Activated CD8-positive, alpha-beta memory T cell treated with anti-CD3 and anti-CD28 coated beads for 4 hours (primary cell): ENCODE data around the gene ELF2.
A peak's percentile ranks its signal among the peaks of the same experiment; 100 is the strongest.
"Not testable (repeated sequence)": the region's sequence is repeated elsewhere in the genome, so short reads cannot be mapped to it uniquely, and the experiment has no call there.

Experiments used
- DNase-seq, 2 donors: peaks; one replicate each; pipeline ENCODE4 v3.0.0-alpha.2; 2020; ENCODE audit warnings: low read depth in 2 of 2

The ELF2 gene

DNA sequence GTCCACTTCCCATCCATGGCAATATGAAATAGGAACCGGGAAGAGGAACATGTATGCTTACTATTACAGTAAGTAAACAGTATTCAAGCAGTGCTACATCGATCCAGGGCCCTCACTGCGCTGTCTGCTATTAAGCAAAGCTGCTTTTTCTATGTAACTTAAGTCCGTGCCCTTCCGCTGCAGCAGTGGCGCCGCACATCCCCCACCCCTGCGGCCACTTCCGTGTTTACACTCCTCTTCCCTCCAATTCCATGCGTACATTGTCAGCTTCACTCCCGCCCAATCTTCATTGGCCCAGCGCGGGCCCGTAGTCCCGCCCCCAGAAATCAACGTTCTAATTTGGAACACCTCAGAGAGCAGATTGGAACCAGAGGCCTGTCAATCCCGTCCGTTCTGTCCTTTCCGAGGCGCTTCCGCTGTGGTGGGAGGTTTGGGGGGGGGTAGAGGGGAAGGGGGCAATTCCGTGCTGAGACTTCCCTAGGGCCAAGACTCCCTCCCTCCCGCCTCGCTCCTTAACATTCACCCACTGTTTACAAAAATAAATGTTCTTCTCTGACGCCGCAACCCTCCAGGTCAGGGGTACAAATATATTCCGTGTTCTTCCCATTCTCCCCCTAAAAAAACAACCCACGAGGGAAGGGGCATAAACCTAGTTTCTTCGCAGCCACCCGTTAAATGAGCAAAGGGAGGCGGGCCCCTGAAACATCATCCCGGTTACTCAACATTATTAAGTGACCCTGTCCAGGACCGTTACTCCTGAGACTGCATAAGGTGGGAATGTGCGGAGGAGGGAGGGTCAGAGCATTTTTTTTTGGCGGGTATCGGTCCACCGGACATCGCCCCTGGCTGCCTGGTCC is 94.0 kb downstream of the ELF2 start:
- peak; percentile 72 to 81 for DNase-seq

DNA sequence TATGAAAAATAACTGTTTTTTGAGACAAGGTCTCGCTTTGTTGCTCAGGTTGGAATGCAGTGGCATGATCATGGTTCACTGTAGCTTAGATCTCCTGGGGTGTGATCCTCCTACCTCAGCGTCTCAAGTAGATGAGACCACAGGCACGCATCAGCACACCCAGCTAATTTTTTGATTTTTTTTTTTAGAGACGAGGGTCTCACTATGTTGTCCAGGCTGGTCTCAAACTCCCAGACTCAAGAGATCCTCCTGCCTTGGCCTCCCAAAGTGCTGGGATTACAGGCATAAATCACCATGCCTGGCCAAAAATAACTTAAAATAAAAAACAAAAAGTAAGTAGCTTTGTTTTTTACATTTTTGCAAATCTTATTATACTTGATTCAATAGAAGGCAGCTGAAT is 98.1 kb downstream of the ELF2 start:
- no peak for DNase-seq

DNA sequence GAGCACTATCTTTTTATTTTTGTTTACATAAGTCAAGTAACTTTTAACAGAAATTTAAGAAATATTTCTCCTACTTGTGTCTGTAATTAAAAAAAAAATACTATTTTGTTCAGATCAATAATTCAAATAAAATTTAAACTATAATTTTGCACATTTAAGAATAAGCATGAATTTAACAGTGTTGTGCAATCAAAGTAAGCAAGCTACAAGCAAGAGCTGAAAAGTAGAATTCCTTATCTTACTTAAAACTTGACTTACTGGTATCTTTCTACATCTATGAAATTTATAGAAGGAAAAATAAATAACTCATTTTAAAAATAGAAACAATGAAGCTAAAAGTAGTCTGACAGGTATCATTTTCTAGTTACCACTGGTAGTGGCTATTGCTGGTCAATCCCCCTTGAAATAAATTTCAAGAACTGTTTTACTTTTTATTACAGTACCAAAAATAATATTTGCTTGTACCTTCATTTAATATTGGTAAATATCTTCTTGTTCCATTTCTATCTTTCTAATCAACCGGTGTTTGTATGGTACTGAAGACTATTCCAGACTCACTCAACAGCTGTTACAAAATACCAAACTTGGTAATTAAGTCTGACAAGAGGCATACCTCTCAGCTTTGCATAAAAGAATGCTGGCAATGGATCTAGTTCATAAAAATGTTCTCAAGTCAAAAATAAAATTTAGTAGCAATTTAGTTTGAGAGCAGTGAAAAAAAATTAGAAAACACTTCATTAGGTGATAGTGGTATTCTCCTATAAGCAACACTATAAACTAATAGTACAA is 99.3 kb downstream of the ELF2 start:
- no peak for DNase-seq

DNA sequence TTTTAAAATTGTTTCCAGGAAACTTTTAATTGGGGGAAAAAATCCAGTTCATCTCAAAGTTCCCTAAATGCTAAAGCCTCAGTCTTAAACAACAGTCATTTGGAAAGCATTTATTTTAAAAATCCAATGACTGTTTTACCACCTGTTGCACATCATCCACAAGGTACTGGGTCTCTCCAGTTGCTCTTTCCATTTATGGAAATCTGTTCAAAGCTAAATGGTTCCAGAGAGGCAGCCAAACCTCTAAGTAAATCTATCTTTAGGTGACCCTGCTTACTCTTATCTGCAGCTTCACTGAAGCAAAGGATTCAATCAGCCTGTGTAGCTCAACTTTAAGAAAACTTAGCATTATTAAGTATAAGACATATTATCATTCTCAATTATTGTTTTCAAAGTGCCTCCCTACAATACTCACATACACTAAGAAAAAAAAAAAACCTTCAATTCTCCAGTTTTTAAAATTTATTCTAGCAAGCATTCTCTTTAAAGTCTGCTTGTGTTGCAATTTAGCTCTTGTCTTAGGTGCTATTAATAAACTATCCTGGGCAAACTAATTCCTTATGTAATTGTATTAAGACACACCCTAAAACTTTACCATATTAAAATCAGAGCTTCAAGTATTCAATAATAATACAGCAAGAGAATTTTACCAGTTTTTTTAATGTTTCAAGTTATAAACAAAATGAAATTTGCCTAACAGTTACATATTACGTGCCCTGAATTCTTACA is 100.8 kb downstream of the ELF2 start:
- no peak for DNase-seq

DNA sequence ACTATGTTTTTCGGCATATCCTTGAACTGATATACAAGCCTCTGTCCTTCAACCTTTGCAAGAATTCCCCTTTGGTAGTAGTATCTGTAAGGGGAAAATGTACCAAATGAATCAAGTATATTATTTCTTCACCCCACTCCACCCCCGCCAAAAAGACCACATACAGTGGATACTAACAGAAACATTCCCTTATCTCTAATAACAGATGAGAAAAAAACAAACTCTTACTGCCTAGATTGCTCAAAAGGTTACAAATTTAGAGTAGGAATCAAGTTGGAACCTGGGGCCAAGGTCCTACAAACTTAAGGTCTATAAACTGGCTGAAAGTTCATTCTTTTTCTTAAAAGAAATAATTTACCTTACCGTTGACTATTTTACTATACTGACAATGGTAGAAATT is 116.4 kb downstream of the ELF2 start:
- no peak for DNase-seq

DNA sequence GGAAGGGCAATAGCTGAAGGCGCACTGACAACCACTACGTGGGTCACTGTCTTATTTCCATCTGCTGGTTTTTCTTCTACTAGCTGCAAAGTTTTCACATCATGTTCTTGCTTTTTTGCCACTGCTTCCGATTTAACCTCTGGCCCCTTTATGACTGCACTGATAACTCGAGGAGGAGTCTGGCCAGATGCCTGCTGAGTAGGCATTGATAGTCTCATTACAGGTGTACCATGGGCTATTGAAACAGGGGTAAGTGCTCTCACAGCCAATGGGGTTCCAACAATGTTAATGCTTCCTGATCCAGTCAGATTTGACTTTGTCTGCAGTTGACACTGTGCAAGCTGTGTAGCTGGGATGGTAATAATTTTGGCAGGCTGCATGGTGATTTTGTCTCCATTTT is 118.0 kb downstream of the ELF2 start:
- DNase-seq, result not testable (repeated sequence)

DNA sequence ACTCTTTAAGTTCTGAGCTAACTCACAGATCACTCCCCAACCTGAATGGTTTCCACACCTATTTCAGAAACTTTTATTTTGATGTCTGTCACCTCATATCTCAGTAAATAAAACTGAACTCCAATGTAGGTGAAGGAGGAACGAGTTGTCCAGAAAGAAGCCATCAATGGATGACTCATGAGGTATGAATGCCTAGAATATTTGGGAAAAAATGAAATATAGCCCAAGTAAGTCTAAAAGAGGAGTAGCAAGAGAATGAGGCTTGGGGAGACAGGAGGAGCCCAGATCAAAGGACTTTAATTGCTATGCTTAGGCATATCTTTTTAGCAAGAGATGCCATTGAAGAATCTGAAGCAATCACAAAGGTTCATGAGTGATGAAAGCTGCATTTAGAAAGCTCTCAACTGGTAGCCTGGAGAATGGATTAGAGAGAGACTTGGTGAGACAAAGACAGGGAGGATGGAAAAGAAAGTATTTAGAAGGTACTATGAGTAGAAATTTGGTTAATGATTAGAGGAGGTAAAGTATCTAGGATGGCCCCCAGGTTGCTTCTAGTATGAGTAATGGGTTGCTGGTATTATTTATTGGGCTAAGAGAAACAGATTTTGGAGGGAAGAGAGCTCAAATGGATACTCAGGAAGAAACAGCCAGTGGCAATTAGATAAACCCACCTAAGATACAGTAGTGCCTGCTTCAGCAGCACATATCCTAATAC is 122.1 kb downstream of the ELF2 start:
- no peak for DNase-seq

DNA sequence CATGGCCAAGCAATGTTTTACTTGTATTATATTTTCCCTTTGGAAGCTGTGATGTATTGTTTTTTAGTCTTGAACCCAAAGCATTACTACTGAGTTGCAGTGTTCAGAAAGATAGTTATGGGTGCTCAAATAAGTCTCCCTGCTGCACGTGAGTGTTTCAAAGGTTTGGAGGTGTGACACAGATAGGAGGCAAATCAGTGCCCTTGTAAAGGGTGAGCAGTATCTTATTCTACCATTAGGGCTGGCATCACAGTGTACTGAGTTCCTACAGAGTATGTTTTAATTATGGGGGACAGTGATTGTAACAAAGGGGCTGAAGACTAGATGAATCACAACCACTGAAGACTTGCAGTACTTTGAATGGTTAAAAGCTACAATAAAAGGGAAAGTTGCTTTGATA is 123.1 kb downstream of the ELF2 start:
- no peak for DNase-seq

DNA sequence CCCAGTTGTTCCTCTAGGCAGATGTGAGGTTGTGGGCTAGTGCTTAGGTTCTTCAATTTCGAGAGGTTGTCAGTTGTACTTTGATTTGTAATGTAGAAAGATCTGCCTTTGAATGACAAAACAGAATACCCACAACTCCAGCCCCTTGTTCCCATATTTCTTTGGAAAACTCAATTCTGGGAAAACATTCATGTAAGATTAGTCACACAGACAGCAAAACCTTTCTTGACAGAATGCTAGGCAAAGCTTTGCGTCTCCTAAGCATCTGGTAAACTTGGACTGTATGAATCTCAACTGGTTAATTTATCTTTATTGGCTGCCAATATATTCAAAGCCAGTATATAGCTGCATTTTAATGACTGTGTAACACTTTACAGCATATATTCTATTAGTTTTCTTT is 126.6 kb downstream of the ELF2 start:
- DNase-seq, result no peak

DNA sequence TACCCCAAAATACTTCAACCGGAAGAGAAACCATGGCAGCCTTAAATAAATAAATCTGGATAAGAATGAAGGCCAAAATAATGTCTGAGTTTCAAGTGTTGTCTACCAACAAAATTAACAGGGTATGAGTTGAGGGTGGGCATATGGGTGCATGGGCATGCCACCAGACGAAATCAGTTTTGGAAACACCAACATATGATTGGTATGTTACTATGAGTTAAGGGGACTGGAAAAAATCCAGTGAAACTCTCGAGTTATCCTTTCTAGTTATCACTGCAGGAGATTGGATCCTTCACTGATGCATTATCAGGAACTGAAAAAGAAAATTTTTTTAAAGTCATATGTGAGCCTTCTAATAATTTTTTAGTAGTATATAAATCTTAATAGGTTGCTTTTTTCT is 129.0 kb downstream of the ELF2 start:
- no peak for DNase-seq

DNA sequence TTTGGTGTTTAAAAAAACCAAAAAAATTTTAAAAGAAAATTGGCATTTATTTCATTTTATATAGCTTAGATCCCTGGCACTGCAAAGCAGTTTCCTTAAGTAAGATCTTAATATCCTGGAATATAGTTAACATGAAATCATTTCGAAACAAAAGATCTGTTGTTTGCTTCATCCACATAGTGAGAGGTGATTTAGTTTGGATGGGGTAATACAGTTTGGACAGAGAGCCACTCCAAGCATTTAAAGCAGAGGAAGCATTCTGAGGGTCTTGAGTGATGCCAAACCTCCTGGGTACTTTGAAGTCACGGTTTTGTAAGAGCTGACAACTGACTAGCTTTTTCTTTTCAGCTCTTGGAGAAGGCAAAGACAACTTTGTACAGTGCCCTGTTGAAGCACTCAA is 132.7 kb downstream of the ELF2 start:
- no peak for DNase-seq

DNA sequence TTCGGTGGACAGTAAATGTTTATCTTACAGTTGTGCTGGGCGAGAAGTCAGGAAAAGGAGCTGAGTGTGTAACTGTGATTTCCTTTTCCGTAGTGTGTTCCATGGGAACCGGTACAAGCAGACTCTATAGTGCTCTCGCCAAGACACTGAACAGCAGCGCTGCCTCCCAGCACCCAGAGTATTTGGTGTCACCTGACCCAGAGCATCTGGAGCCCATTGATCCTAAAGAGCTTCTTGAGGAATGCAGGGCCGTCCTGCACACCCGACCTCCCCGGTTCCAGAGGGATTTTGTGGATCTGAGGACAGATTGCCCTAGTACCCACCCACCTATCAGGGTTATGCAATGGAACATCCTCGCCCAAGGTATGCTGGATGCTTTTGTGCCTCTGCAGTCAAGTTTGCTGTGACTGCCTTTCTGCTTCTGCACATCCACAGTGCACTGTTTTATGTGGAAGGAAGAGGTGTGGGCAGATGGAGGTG is 134.0 kb downstream of the ELF2 start:
- DNase-seq, result no peak

DNA sequence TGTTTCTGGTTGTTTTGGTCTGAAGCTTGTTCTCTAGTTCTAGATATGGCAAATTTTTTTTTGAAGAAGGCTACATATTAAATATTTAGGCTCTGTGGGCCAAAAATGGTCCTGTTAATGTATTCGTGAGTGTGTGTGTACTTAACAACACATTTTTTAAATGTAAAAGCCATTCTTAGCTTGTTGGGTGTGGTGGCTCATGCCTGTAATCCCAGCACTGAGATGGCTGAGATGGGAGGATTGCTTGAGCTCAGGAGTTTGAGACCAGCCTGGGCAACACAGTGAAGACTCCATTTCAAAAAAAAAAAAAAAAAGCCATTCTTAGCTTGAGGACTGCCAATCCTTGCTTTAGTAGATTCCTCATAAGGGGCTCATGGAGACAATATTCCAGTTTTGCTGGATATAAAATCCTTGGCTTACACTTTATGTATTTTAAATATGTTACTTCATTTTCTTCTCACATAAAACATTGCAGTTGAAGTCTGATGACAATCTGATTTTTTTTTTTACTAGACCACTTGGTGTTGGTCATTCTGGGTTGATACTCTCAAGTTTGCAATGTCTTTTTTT is 138.1 kb downstream of the ELF2 start:
- DNase-seq, result no peak

DNA sequence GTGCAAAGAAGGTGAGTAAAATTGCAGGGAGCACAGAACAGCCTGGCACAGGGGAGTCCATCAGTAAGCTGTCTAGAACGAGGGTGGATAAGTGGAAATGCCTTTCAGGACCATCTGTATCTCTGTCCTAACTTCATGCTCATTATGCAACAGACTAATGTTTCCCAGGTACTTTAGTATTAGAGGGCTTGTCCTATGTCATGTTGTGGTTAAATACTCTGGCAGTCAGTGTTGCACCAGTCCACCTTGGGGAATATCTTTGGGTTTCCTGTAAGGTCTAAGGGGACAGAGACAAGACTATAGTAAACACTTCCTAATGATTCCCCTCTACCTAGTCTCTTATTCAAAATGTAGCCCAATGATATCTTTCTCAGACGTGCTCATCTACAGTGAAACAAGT is 140.1 kb downstream of the ELF2 start:
- no peak for DNase-seq

DNA sequence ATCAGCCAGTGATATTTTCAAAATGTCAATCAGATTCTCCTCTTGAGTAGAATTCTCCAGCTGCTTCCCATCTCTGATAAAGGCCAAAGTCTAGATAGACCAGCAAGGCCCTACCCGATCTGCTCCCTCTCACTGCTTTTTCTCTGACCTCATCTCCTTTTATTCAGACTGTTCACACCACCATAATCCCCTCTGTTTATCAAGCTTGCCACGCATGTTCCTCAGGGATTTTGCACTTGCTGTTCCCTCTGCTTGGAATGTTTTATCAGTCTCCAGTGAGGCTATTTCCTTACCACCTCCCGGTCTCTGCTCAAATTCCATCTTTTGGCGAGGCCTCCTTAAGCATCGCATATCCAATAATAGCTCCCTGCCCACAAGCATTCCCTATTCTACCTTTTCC is 141.4 kb downstream of the ELF2 start:
- no peak for DNase-seq

DNA sequence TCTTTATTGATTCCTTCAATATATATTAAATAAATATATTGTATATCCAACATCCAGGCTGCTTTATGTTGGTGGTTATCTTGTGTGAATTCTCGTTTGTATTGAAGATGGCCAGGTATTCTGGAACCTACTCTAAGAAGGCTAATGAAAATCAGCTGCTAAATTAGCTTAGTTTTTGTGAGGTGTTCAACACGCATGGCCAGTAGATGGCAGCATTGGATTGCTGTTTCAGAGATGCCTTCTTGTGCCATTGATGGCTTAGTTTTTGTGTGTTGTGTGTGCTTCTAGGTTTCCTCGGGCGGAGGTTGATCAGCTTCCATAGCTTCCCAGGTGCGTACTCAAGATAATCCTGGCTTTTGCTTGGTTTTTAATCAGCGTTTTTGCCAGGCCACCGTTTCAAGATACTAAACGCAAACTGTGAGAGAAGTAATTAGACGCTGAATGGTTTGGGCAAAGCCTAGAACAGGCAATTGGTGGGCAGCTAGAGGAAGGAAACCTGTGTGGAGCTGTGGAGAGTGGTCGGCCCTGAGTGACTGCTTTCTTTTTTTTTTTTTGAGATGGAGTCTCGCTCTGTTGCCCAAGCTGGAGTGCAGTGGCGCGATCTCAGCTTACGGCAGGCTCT is 146.3 kb downstream of the ELF2 start:
- peak; percentile 47 to 48 for DNase-seq

DNA sequence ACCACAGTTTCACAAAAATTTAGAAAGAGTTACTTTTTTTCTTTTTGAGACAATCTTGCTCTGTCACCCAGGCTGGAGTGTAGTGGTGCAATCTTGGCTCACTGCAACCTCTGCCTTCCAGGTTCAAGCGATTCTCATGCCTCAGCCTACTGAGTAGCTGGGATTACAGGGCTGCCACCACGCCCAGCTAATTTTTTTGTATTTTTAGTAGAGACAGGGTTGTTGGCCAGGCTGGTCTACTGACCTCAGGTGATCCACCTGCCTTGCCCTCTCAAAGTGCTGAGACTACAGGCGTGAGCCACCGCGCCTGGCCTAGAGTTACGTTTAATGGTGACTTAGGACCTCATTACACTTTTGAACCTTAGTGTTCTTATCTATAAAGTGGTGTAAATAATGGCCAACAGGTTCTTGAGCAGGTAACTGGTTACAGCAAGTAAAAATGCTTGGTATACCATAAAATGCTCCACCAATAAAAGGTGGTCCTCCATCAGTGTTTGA is 147.1 kb downstream of the ELF2 start:
- not testable (repeated sequence) for DNase-seq

DNA sequence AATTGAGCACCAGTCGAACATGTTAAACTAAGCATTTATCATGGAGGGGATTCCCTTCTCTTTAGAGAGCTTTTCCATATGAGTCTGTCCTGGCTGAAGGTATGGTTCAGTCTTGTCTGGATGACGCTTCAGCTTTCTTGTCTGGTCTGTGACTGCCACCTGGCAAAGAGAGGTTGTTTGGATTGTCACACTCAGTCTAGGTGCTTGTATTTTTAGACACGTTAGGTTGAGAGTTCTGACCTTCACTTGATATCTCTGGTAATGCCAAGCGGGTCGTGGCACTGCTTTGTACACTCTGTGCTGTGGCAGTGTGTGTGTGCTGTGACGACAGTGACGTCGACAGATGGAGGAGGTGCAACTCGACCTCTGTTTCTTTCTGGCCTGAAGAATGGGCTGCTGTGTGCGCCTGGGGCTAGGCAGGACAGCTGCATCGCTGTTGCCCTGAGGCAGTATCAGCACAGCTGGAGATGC is 148.8 kb downstream of the ELF2 start:
- no peak for DNase-seq

DNA sequence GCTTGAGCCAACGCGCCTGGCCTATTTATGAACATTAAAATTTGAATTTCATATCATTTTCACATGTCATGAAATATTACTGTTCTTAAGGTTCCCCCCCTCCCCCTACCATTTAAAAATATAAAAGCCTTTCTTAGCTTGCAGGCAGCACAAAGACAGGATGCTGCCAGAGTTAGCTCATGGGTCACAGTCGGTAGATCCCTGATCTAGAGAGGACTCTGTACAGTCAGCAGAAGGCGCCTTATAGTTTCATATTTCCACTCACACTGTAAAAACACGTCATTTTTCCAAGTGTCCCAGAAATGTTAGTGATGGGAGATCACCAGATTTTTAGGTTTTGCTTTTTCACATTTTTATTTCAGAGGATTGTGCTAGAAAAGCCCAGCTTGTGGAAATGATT is 149.2 kb downstream of the ELF2 start:
- no peak for DNase-seq

DNA sequence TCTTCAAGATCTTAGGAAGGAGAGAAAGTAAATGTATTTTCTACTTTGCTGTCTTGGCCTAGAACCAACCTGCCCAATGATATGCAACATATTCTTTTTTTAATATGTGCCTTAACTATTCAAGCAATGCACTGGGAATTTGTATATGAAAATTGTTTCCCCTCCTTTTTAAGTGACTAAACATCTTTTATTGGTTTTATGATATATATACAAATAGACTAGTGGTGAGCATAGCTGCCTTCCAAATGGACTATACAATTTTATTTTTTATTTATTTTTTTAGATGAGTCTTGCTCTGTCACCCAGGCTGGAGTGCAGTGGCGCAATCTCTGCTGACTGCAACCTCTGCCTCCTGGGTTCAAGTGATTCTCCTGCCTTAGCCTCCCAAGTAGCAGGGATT is 151.2 kb downstream of the ELF2 start:
- DNase-seq, result no peak

DNA sequence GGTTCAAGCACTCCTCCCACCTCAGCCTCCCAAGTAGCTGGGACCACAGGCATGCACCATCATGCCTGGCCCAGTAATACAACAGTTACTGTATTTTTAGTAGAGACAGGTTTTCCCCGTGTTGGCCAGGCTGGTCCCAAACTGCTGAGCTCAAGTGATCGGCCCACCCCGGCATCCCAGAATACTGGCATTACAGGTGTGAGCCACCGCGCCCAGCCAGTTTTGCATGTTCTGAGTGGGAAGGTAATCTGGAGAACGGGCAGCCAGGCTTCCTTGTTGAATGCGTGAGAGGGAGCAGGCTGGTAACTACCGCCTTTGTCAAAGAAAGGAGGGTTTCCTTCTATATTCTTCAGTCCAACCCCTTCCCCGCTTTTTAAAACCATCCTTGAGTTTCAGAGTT is 152.3 kb downstream of the ELF2 start:
- DNase-seq, result no peak
